Heart left ventricle (tissue), 13 donors: ENCODE measurements around the gene GIPC3.

ENCODE experiments used
- POLR2A ChIP-seq, 2 donors: fragments of 450-650 bp; IDR thresholded peaks; one replicate each; pipeline ENCODE4 v1.6.1; 2017; ENCODE audit warnings: antibody characterized with exemption in 2 of 2, mild to moderate bottlenecking in 2 of 2, moderate library complexity in 2 of 2
- TF ChIP-seq, protein P1 (sequence below), 12 donors: fragments of 200-600 bp; sonication (generic) in 4 of 12; IDR thresholded peaks; one replicate each; pipeline versions ENCODE4 v1.5.0 to v1.8.0; 2018 to 2022; ENCODE audit warnings: antibody characterized with exemption in 12 of 12, mild to moderate bottlenecking in 5 of 12
- donor health status: ischemic (EF 13 %, LVEDD 7.1; RV severe dilation, severe dysfunction).
- donor health status: DM: no; HTN: yes; CAD: no.
- donor health status: DM: no; HTN: no; CAD: no.
- donor health status: ischemic (EF 25% LVEDD 6.9; RV normal size, moderate dysfunction).
- donor health status: ischemic (EF 25% LVEDD 5.7; RV mildly dilated, moderate dysfunction).
- donor health status: ischemic (EF 35%, LVEDD 5.7; RV mildly dilated, moderate dysfunction).
- donor health status: nonischemic (EF 11% LVEDD 7.7; RV severe dilation, severe dysfunction).
- donor health status: DM: yes; HTN: yes; CAD: no.
- donor health status: PGD.
- donor health status: ischemic (EF 29% LVEDD 5.4; RV normal size, mild dysfunction).
- donor health status: nonischemic (EF 23%, LVEDD 6.1; RV moderate dilation, normal function).

DNA sequence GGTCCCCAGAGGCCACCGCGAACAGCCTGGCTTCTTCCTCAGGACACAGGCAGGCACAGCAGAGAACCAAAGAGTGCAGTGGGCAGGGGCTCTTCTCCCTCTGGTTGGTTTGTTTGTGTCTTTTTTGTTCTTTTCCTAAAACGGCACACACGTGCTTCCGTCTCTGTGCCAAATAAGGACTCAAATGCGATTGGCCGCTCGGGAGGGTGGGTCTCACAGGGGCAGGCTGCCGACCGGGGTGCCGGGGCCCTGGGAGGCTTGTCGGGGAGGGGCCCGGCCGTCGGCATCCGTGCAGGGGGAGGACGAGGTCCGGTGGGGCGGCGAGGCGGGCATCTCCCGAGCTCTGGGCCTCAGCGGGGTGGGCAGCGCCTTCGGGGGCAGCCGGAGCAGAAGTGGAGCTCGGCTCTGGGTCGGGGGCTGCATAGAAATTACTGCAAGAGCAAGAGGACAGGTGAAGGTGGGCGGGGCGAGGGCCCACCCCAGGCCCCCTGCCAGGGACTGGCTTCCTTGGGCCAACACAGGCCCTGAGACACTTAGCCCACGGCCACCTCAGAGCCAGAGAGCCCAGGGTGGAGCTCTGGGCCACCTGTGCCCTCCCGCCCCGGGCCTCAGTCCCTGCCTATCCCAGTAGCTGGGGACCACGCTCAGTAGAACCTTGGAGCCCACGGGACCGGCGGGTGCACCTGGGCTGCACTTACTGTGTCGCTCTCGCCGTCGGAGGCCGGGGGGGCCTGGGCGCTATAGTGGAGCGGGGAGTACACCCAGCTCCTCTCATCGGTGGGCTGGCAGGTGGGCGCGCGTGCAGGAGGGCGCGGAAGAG is 47.7 kb downstream of the GIPC3 start:
- TF ChIP-seq, protein P1, sequence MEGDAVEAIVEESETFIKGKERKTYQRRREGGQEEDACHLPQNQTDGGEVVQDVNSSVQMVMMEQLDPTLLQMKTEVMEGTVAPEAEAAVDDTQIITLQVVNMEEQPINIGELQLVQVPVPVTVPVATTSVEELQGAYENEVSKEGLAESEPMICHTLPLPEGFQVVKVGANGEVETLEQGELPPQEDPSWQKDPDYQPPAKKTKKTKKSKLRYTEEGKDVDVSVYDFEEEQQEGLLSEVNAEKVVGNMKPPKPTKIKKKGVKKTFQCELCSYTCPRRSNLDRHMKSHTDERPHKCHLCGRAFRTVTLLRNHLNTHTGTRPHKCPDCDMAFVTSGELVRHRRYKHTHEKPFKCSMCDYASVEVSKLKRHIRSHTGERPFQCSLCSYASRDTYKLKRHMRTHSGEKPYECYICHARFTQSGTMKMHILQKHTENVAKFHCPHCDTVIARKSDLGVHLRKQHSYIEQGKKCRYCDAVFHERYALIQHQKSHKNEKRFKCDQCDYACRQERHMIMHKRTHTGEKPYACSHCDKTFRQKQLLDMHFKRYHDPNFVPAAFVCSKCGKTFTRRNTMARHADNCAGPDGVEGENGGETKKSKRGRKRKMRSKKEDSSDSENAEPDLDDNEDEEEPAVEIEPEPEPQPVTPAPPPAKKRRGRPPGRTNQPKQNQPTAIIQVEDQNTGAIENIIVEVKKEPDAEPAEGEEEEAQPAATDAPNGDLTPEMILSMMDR (IDR thresholded peaks at IDR 0.05): no peak
- TF ChIP-seq POLR2A (IDR thresholded peaks at IDR 0.05): no peak
